ENCODE results near the gene BMP8B. TPM values are rescaled to one million over a fixed set of nuclear protein-coding genes. Genes with fewer than 3 reads are reported as not detected.

BMP8B gene
- total RNA-seq, 4 donors from 2014 or later: 0.12 to 0.31 (median 0.15) TPM; not detected in 1

DNA sequence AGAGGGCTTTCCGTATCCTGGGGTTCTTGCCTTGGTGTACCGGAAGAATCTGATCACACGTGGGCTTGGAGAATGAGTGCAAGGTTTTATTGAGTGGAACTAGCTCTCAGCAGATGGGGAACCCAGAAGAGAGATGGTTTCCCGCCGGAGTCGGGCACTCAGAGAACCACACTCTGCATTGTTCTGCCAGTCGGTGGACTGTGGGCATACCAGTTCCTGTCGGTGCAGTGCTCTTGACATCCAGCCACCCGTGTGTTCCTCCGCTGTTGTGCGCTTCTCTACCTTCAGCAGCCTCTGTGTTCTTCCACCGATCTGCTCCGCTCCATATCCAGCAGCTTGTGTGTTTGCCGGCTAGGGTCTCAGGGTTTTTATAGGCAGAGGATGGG, 60.7 kb downstream of the BMP8B start:
- TF ChIP-seq, protein P1, sequence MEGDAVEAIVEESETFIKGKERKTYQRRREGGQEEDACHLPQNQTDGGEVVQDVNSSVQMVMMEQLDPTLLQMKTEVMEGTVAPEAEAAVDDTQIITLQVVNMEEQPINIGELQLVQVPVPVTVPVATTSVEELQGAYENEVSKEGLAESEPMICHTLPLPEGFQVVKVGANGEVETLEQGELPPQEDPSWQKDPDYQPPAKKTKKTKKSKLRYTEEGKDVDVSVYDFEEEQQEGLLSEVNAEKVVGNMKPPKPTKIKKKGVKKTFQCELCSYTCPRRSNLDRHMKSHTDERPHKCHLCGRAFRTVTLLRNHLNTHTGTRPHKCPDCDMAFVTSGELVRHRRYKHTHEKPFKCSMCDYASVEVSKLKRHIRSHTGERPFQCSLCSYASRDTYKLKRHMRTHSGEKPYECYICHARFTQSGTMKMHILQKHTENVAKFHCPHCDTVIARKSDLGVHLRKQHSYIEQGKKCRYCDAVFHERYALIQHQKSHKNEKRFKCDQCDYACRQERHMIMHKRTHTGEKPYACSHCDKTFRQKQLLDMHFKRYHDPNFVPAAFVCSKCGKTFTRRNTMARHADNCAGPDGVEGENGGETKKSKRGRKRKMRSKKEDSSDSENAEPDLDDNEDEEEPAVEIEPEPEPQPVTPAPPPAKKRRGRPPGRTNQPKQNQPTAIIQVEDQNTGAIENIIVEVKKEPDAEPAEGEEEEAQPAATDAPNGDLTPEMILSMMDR (IDR thresholded peaks at IDR 0.05 in 4 of 5, conservative IDR thresholded peaks at IDR 0.05 in 1 of 5): no peak
- TF ChIP-seq POLR2A (IDR thresholded peaks at IDR 0.05): no peak
- ATAC-seq (no peak), DNase-seq (no peak)
- intact Hi-C loops (cut with DNase I; ENCODE audit: low total_unique reads) (no loop called here), in situ Hi-C loops (cut with MboI; ENCODE audit: low sequenced_read_pairs in 4 of 4) (no loop called here)
- H3K27ac ChIP-seq: no peak overlapping the region
- H3K4me1 ChIP-seq: peaks cover 0 to 4% of the 10 kb centered on the region in 2 donors
- H3K27me3 ChIP-seq: peaks cover 15 to 23% (median 23%) of the 10 kb centered on the region in 3 donors
- H3K9me3 ChIP-seq: no peaks in the 10 kb centered on the region
- no peak overlapping the region for H3K4me3 ChIP-seq
- H3K36me3 ChIP-seq: no peaks in the 10 kb centered on the region

DNA sequence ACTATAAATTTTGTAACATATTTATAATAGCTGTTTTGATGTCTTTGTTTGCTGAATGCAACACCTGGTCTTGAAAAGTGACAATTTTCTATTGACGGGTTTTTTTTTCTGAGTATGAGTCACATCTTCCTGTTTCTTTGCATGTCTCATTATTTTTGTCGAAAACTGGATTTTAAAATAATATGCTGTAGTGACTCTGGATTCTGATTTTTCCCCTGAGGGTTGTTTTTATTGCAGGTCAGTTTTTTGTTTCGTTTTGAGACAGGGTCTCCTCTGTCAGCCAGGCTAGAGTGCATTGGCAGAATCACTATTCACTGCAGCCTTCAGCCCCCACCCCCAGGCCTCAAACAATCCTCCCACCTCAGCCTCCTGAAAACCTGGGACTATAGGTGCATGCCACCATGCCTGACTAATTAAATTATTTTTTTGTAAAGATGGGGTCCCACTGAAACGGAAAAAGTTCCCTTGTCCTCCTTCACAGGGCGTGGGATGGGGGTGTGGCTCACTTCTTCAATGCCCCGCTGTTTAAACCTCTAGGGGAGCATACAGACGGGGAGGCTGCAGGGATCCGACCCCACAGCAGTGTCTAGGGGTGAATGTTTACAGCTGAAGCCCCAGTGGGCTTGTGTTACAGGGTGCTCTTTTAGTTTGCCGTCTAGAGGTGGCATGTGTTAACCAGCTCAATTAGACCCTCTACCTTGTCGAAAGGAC, 61.3 kb downstream of the BMP8B start:
- intact Hi-C loops (cut with DNase I; ENCODE audit: low total_unique reads): no loop called here
- Histone ChIP-seq H3K27me3 (peaks cover 15 to 23% (median 23%) of the 10 kb centered on the region in 3 donors), H3K27ac (no peak overlapping the region), H3K9me3 (no peaks in the 10 kb centered on the region), H3K4me3 (no peak overlapping the region), H3K36me3 (no peaks in the 10 kb centered on the region), H3K4me1 (no peaks in the 10 kb centered on the region)
- no peak for TF ChIP-seq POLR2A (IDR thresholded peaks at IDR 0.05)
- TF ChIP-seq, protein P1 (IDR thresholded peaks at IDR 0.05 in 4 of 5, conservative IDR thresholded peaks at IDR 0.05 in 1 of 5): no peak
- no peak for ATAC-seq
- in situ Hi-C loops (cut with MboI; ENCODE audit: low sequenced_read_pairs in 4 of 4): no loop called here
- no peak for DNase-seq

DNA sequence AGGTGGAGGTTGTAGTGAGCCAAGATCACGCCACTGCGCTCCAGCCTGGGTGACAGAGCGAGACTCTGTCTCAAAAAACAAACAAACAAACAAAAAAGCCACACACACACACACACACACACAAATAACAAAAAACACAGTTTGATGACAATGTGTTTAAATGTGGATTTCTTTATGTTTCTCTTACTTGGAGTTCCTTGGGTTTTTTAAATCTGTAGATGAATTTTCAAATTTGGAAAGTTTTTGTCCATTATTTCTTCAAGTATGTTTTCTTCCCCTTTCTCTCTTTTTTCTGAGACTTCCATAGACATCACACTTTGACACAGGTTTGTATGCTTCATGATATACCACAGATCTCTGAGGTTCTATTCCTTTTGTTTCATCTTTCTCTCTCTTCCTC, 62.1 kb downstream of the BMP8B start:
- no peak for TF ChIP-seq POLR2A (IDR thresholded peaks at IDR 0.05)
- TF ChIP-seq, protein P1 (IDR thresholded peaks at IDR 0.05 in 4 of 5, conservative IDR thresholded peaks at IDR 0.05 in 1 of 5): no peak
- no peak overlapping the region for H3K4me3 ChIP-seq
- intact Hi-C loops (cut with DNase I; ENCODE audit: low total_unique reads): no loop called here
- no peak overlapping the region for H3K27ac ChIP-seq
- in situ Hi-C loops (cut with MboI; ENCODE audit: low sequenced_read_pairs in 4 of 4): no loop called here
- H3K36me3 ChIP-seq: no peaks in the 10 kb centered on the region
- H3K4me1 ChIP-seq: no peaks in the 10 kb centered on the region
- ATAC-seq: no peak
- no peaks in the 10 kb centered on the region for H3K9me3 ChIP-seq
- no peak for DNase-seq
- peaks cover 15 to 23% (median 23%) of the 10 kb centered on the region in 3 donors for H3K27me3 ChIP-seq

DNA sequence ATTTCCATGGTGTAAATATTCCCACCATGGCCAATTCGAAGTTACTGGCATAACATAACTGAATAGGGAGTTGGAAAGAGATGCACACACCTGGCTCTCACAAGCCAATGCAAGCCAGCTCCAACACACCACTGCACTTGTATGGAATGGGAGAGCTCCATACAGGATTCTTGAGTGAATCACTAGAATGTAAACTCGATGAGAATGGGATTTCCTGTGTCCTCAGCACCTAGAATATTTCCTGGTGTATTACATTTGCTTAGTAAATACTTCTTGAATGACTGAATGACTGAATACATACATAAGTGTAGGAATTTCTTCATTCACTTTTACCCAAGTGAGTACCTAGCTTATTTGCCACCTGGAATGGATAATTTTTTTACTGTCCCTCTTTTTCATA, 66.2 kb downstream of the BMP8B start:
- ATAC-seq: no peak
- in situ Hi-C loops (cut with MboI; ENCODE audit: low sequenced_read_pairs in 4 of 4) (loop anchor here in 1 of 4 donors (5.0 kb wide), 1 partner anchor 70 kb away; no protein-coding TSS in a partner anchor), intact Hi-C loops (cut with DNase I; ENCODE audit: low total_unique reads) (no loop called here)
- Histone ChIP-seq H3K9me3 (no peaks in the 10 kb centered on the region), H3K36me3 (no peaks in the 10 kb centered on the region), H3K4me1 (no peaks in the 10 kb centered on the region), H3K27me3 (peaks cover 0 to 9% (median 2%) of the 10 kb centered on the region in 3 donors), H3K4me3 (no peak overlapping the region), H3K27ac (no peak overlapping the region)
- no peak for DNase-seq
- TF ChIP-seq, protein P1 (IDR thresholded peaks at IDR 0.05 in 4 of 5, conservative IDR thresholded peaks at IDR 0.05 in 1 of 5): no peak
- no peak for TF ChIP-seq POLR2A (IDR thresholded peaks at IDR 0.05)

Measured in gastrocnemius medialis (tissue), 4 donors.